ENCODE data around the gene POU6F2.

POU6F2 gene

DNA sequence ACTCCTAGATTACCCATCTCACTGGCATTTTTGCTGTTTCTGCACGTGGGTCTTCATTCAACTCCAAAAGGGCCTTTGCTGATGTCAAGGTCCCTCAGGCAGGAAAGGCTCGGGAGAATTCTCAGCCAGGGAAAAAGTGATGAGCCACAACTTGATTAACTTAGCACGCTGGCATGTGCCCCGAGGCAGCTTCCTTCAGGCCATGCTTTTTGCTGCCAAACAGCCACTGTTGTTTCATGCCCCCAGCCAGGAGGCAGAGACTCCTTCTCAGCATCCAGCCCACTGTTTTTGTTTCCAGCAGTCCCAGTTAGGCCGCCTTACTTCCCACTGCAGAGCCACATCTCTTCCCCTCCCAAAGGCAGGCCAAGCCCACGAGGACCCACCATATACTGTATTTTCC lies 322.0 kb downstream of the POU6F2 start:
- no peak overlapping the region for H3K4me3 ChIP-seq (replicated peaks; ENCODE audit: insufficient read depth, low read length)
- no peak for DNase-seq (ENCODE audit: low read depth in 1 of 2, low spot score in 1 of 2)
- H3K27ac ChIP-seq (replicated peaks): no peak overlapping the region
- peaks cover 3% of the 10 kb centered on the region for H3K27me3 ChIP-seq (ENCODE audit: insufficient read depth, poor library complexity, severe bottlenecking)
- TF ChIP-seq, protein P1, sequence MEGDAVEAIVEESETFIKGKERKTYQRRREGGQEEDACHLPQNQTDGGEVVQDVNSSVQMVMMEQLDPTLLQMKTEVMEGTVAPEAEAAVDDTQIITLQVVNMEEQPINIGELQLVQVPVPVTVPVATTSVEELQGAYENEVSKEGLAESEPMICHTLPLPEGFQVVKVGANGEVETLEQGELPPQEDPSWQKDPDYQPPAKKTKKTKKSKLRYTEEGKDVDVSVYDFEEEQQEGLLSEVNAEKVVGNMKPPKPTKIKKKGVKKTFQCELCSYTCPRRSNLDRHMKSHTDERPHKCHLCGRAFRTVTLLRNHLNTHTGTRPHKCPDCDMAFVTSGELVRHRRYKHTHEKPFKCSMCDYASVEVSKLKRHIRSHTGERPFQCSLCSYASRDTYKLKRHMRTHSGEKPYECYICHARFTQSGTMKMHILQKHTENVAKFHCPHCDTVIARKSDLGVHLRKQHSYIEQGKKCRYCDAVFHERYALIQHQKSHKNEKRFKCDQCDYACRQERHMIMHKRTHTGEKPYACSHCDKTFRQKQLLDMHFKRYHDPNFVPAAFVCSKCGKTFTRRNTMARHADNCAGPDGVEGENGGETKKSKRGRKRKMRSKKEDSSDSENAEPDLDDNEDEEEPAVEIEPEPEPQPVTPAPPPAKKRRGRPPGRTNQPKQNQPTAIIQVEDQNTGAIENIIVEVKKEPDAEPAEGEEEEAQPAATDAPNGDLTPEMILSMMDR (IDR thresholded peaks at IDR 0.05; ENCODE audit: insufficient read depth, low read length): no peak
- TF ChIP-seq POLR2AphosphoS5 (IDR thresholded peaks at IDR 0.05; ENCODE audit: low read depth) (no peak), SPI1 (IDR thresholded peaks at IDR 0.05; ENCODE audit: borderline replicate concordance, low read depth) (no peak), GABPA (IDR thresholded peaks at IDR 0.05; ENCODE audit: low read depth) (no peak)
- TF ChIP-seq, protein P2, sequence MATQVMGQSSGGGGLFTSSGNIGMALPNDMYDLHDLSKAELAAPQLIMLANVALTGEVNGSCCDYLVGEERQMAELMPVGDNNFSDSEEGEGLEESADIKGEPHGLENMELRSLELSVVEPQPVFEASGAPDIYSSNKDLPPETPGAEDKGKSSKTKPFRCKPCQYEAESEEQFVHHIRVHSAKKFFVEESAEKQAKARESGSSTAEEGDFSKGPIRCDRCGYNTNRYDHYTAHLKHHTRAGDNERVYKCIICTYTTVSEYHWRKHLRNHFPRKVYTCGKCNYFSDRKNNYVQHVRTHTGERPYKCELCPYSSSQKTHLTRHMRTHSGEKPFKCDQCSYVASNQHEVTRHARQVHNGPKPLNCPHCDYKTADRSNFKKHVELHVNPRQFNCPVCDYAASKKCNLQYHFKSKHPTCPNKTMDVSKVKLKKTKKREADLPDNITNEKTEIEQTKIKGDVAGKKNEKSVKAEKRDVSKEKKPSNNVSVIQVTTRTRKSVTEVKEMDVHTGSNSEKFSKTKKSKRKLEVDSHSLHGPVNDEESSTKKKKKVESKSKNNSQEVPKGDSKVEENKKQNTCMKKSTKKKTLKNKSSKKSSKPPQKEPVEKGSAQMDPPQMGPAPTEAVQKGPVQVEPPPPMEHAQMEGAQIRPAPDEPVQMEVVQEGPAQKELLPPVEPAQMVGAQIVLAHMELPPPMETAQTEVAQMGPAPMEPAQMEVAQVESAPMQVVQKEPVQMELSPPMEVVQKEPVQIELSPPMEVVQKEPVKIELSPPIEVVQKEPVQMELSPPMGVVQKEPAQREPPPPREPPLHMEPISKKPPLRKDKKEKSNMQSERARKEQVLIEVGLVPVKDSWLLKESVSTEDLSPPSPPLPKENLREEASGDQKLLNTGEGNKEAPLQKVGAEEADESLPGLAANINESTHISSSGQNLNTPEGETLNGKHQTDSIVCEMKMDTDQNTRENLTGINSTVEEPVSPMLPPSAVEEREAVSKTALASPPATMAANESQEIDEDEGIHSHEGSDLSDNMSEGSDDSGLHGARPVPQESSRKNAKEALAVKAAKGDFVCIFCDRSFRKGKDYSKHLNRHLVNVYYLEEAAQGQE (IDR thresholded peaks at IDR 0.05; ENCODE audit: insufficient replicate concordance, low read depth): no peak

DNA sequence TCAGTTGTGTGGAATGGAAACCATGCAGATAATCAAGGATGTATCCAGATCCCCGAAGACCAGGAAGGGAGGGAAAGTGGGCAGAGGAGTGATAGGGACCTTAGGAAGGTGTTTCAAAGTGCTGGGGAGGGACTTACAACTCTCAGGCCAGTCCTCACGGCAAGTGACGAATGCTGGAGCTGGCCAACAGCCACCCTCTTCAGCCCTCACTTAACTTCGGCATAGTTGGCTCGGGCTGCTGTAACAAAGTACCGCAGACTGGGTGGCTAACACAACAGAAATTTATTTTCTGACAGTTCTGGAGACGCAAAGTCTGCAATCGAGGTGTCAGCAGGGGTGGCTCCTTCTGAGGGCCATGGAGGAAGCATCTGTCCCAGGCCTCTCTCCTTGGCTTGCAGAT lies 322.6 kb downstream of the POU6F2 start:
- Histone ChIP-seq H3K27ac (replicated peaks) (no peak overlapping the region), H3K27me3 (ENCODE audit: insufficient read depth, poor library complexity, severe bottlenecking) (peaks cover 3% of the 10 kb centered on the region), H3K4me3 (replicated peaks; ENCODE audit: insufficient read depth, low read length) (no peak overlapping the region)
- DNase-seq (ENCODE audit: low read depth in 1 of 2, low spot score in 1 of 2): no peak
- TF ChIP-seq, protein P2 (IDR thresholded peaks at IDR 0.05; ENCODE audit: insufficient replicate concordance, low read depth): no peak
- no peak for TF ChIP-seq POLR2AphosphoS5 (IDR thresholded peaks at IDR 0.05; ENCODE audit: low read depth)
- TF ChIP-seq, protein P1 (IDR thresholded peaks at IDR 0.05; ENCODE audit: insufficient read depth, low read length): no peak
- no peak for TF ChIP-seq SPI1 (IDR thresholded peaks at IDR 0.05; ENCODE audit: borderline replicate concordance, low read depth)
- no peak for TF ChIP-seq GABPA (IDR thresholded peaks at IDR 0.05; ENCODE audit: low read depth)

DNA sequence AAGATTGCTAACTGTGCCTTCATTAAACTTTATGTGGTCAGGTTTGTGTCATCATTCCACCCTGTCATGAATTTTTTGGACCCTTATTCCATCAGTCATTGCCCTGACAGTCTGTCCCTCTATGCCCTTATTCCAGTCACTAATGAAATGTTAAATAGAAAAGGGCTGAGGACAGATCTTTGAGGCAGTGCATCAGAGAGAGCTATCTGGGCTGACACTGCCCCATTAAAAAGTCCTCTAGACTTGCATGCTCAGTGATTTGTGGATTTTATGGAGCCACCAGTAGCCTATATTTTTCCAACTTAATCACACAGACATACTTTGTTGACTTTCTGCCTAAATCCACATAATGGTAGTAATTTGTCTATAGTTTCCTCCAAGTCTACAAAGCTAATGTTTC lies 323.8 kb downstream of the POU6F2 start:
- TF ChIP-seq POLR2AphosphoS5 (IDR thresholded peaks at IDR 0.05; ENCODE audit: low read depth): no peak
- TF ChIP-seq SPI1 (IDR thresholded peaks at IDR 0.05; ENCODE audit: borderline replicate concordance, low read depth): no peak
- TF ChIP-seq, protein P1 (IDR thresholded peaks at IDR 0.05; ENCODE audit: insufficient read depth, low read length): no peak
- TF ChIP-seq, protein P2 (IDR thresholded peaks at IDR 0.05; ENCODE audit: insufficient replicate concordance, low read depth): no peak
- TF ChIP-seq GABPA (IDR thresholded peaks at IDR 0.05; ENCODE audit: low read depth): no peak
- Histone ChIP-seq H3K4me3 (replicated peaks; ENCODE audit: insufficient read depth, low read length) (no peak overlapping the region), H3K27ac (replicated peaks) (no peak overlapping the region), H3K27me3 (ENCODE audit: insufficient read depth, poor library complexity, severe bottlenecking) (peaks cover 3% of the 10 kb centered on the region)
- DNase-seq (ENCODE audit: low read depth in 1 of 2, low spot score in 1 of 2): no peak

All from HL-60 (cell line).